HCT116 (cell line): ENCODE data around the gene PXN. TPM values are rescaled to one million over a fixed set of nuclear protein-coding genes. Genes with fewer than 3 reads are reported as not detected.
A peak's percentile ranks its signal among the peaks of the same experiment; 100 is the strongest.
"Not testable (repeated sequence)": the region's sequence is repeated elsewhere in the genome, so short reads cannot be mapped to it uniquely, and the experiment has no call there.

ENCODE experiments used
- ATAC-seq: fragments of 200-7000 bp; cut with Tn5 transposase; 2 replicates; pipeline ENCODE4 v1.9.1; 2020; ENCODE audit warnings: mild to moderate bottlenecking, moderate library complexity
- BruUV-seq: library from RNA; stranded (reverse); fragments of 400-500 nt; replicated peaks from 2 replicates; lab custom pipeline; 2021; lab: Mats Ljungman, UMichigan
- CTCF ChIA-PET: fragments of 300-600 bp; sonication (Branson Sonifier 250); formaldehyde crosslinking; loops from one replicate; lab custom pipeline; 2021; ENCODE audit warnings: antibody characterized with exemption; lab: Charles Lee
- POLR2A ChIA-PET: fragments of 300-600, 350-600 bp; sonication (Branson Sonifier 250); formaldehyde crosslinking; loops from one replicate; lab custom pipeline; 2021; ENCODE audit warnings: antibody characterized with exemption; lab: Charles Lee
- RAD21 ChIA-PET, 2 experiments: fragments of 300-600 bp; sonication (Branson Sonifier 250); formaldehyde crosslinking; loops; one replicate each; lab custom pipeline; 2023; ENCODE audit warnings: low total read pairs in 2 of 2; ENCODE audit not compliant: uncharacterized antibody in 2 of 2, unreplicated experiment in 2 of 2, low non-redundant PET in 1 of 2; lab: Charles Lee
- DNase-seq: peaks from one replicate; pipeline ENCODE4 v3.0.0-alpha.2; 2010; ENCODE audit warnings: low read depth, low spot score
- H2AFZ ChIP-seq: fragments of 200-600 bp; shearing (Covaris generic), sonication (generic); 2 replicates; pipeline ENCODE4 v1.6.1; 2017; ENCODE audit warnings: low read depth, mixed run types, mixed read lengths, antibody characterized with exemption, low read length; ENCODE audit not compliant: poor library complexity, severe bottlenecking
- H3K27ac ChIP-seq: 2 replicates; pipeline ENCODE4 v1.5.1; 2012; ENCODE audit warnings: low read depth, low read length
- H3K27me3 ChIP-seq: fragments of 200-600 bp; sonication (generic); 2 replicates; pipeline ENCODE4 v1.6.1; 2016; ENCODE audit warnings: mixed run types, low read length, mixed read lengths; ENCODE audit not compliant: insufficient read depth
- H3K36me3 ChIP-seq, 2 experiments: fragments of 200-500 bp in 1 of 2; fragments of 200-600 bp in 1 of 2; sonication (Bioruptor generic) in 1 of 2; sonication (generic) in 1 of 2; 2 replicates each; pipeline versions ENCODE4 v1.5.1 to v1.6.1; 2014 to 2016; ENCODE audit warnings: low read length in 2 of 2, inconsistent platforms in 1 of 2, mixed read lengths in 1 of 2, mixed run types in 1 of 2; ENCODE audit not compliant: insufficient read depth in 2 of 2, control insufficient read depth in 1 of 2
- H3K4me1 ChIP-seq, 2 experiments: fragments of 200-600 bp in 1 of 2; sonication (generic) in 1 of 2; 2 replicates each; pipeline versions ENCODE4 v1.5.1 to v1.6.1; 2012 to 2017; ENCODE audit warnings: low read length in 2 of 2, inconsistent platforms in 1 of 2, mild to moderate bottlenecking in 1 of 2, mixed read lengths in 1 of 2, mixed run types in 1 of 2, moderate library complexity in 1 of 2; ENCODE audit not compliant: insufficient read depth in 2 of 2, control insufficient read depth in 1 of 2
- H3K4me2 ChIP-seq: fragments of 200-600 bp; sonication (generic); 2 replicates; pipeline ENCODE4 v1.6.1; 2017; ENCODE audit warnings: mixed run types, low read length, mixed read lengths
- H3K4me3 ChIP-seq, 2 experiments: fragments of 200-600 bp in 1 of 2; sonication (generic) in 1 of 2; replicated peaks in 1 of 2; 2 replicates each; pipeline ENCODE4 v1.5.1; 2011 to 2016; ENCODE audit warnings: low read length in 2 of 2, control low read depth in 1 of 2, low read depth in 1 of 2, mild to moderate bottlenecking in 1 of 2, mixed read lengths in 1 of 2, mixed run types in 1 of 2
- H3K79me2 ChIP-seq: fragments of 200-600 bp; sonication (generic); 2 replicates; pipeline ENCODE4 v1.6.1; 2017; ENCODE audit warnings: mild to moderate bottlenecking, mixed run types, low read length, moderate library complexity, mixed read lengths; ENCODE audit not compliant: insufficient read depth
- H3K9ac ChIP-seq: fragments of 200-600 bp; sonication (generic); 2 replicates; pipeline ENCODE4 v1.6.1; 2016; ENCODE audit warnings: low read length, mixed read lengths
- H3K9me2 ChIP-seq: fragments of 200-600 bp; sonication (generic), shearing (Covaris generic); 2 replicates; pipeline ENCODE4 v1.6.1; 2017; ENCODE audit warnings: mixed run types, mild to moderate bottlenecking, moderate library complexity; ENCODE audit not compliant: insufficient read depth
- H3K9me3 ChIP-seq, 2 experiments: fragments of 200-500 bp in 1 of 2; fragments of 200-600 bp in 1 of 2; sonication (Bioruptor generic) in 1 of 2; sonication (generic) in 1 of 2; 2 replicates each; pipeline ENCODE4 v1.6.1; 2014 to 2017; ENCODE audit warnings: low read length in 2 of 2, mixed read lengths in 2 of 2, inconsistent platforms in 1 of 2, low read depth in 1 of 2, mild to moderate bottlenecking in 1 of 2, mixed run types in 1 of 2, moderate library complexity in 1 of 2; ENCODE audit not compliant: control insufficient read depth in 1 of 2, insufficient read depth in 1 of 2
- H4K20me1 ChIP-seq: fragments of 200-600 bp; sonication (generic), shearing (Covaris generic); 2 replicates; pipeline ENCODE4 v1.6.1; 2017; ENCODE audit warnings: mixed run types, mild to moderate bottlenecking, moderate library complexity; ENCODE audit not compliant: insufficient read depth
- EZH2 ChIP-seq: fragments of 200-600 bp; sonication (generic); IDR thresholded peaks from 2 replicates; pipeline ENCODE4 v1.6.1; 2017; ENCODE audit warnings: antibody characterized with exemption, mixed run types
- POLR2A ChIP-seq: IDR thresholded peaks from 2 replicates; pipeline ENCODE4 v1.7.0; 2011; ENCODE audit warnings: borderline replicate concordance; ENCODE audit not compliant: insufficient read depth, insufficient read length; ENCODE audit errors: extremely low read depth
- POLR2AphosphoS5 ChIP-seq: IDR thresholded peaks from 2 replicates; pipeline ENCODE4 v1.6.1; 2011; ENCODE audit warnings: mild to moderate bottlenecking, low read depth, low read length, moderate library complexity
- RAD21 ChIP-seq: IDR thresholded peaks from 2 replicates; pipeline ENCODE4 v1.6.1; 2012; ENCODE audit warnings: low read depth, mild to moderate bottlenecking
- SIN3A ChIP-seq: IDR thresholded peaks from 2 replicates; pipeline ENCODE4 v1.6.1; 2012; ENCODE audit warnings: low read depth
- SP1 ChIP-seq: IDR thresholded peaks from 2 replicates; pipeline ENCODE4 v1.6.1; 2012; ENCODE audit warnings: low read depth
- SRF ChIP-seq: IDR thresholded peaks from 2 replicates; pipeline ENCODE4 v1.6.1; 2012; ENCODE audit warnings: low read depth
- ZNF274 ChIP-seq: fragments of 200-500 bp; sonication (Bioruptor generic); IDR thresholded peaks from 2 replicates; pipeline ENCODE4 v1.6.1; 2014; ENCODE audit warnings: mild to moderate bottlenecking, low read depth, low read length, inconsistent platforms
- intact Hi-C: fragments of 100-400 bp; cut with micrococcal nuclease; formaldehyde crosslinking; loops from 2 replicates; pipeline ENCODE4 v1.10.0; 2022
- total RNA-seq: library from RNA; stranded (reverse); gene quantifications from one replicate; pipeline ENCODE4 v1.2.1, GENCODE V29; 2021; ENCODE audit not compliant: unreplicated experiment
- TF ChIP-seq, protein P1 (sequence below): IDR thresholded peaks from 2 replicates; pipeline ENCODE4 v1.6.1; 2012
- TF ChIP-seq, protein P2 (sequence below): IDR thresholded peaks from 2 replicates; pipeline ENCODE4 v1.6.1; 2012

Gene PXN
- total RNA-seq, 1 experiment from 2014 or later = 211 TPM

GRCh38 chr12:120199025-120199424 is 66.5 kb downstream of the PXN start:
- CTCF ChIA-PET = no interaction called here
- Histone ChIP-seq H3K4me2 (peak overlapping the region; percentile 90), H2AFZ (no peak overlapping the region), H4K20me1 (peaks cover 14% of the 10 kb centered on the region), H3K27me3 (no peaks in the 10 kb centered on the region), H3K9me2 (no peaks in the 10 kb centered on the region), H3K4me3 (peak overlapping the region; percentile 59 to 99), H3K27ac (peak overlapping the region; percentile 86), H3K79me2 (peaks cover 61% of the 10 kb centered on the region)
- DNase-seq = no peak
- intact Hi-C loops = no loop called here
- POLR2A ChIA-PET = interaction anchor here (2.5 to 10.6 kb wide), 4 partner anchors 32 to 93 kb away, joined by 22 to 223 read pairs (median 82); partner anchors contain the start of genes RAB35, RNU4-1 and RNU4-2
- no TSS peak for BruUV-seq
- no peak; the same call in 1 of the 2 replicates for TF ChIP-seq POLR2AphosphoS5
- TF ChIP-seq, all 23 proteins: peak for 0
- Histone ChIP-seq H3K36me3 (peaks cover 25 to 45% of the 10 kb centered on the region in 2 experiments), H3K9ac (peak overlapping the region; percentile 100), H3K9me3 (no peaks in the 10 kb centered on the region), H3K4me1 (peaks cover 21 to 59% of the 10 kb centered on the region in 2 experiments; a peak in 3 of 4 replicates)
- no peak for ATAC-seq
- RAD21 ChIA-PET = no interaction called here

GRCh38 chr12:120197542-120197887 is 68.0 kb downstream of the PXN start:
- Histone ChIP-seq H3K4me1 (peaks cover 23 to 63% of the 10 kb centered on the region in 2 experiments; a peak in 3 of 4 replicates), H3K4me2 (peak overlapping the region; percentile 90), H3K9me2 (no peaks in the 10 kb centered on the region), H2AFZ (no peak overlapping the region), H3K27me3 (no peaks in the 10 kb centered on the region), H3K9me3 (no peaks in the 10 kb centered on the region), H4K20me1 (peaks cover 14% of the 10 kb centered on the region), H3K27ac (peak overlapping the region; percentile 86), H3K4me3 (no peak overlapping the region), H3K36me3 (peaks cover 25 to 45% of the 10 kb centered on the region in 2 experiments), H3K79me2 (peaks cover 74% of the 10 kb centered on the region), H3K9ac (peak overlapping the region; percentile 86; the same call in 1 of the 2 replicates)
- ChIA-PET POLR2A (interaction anchor here (0.9 to 10.6 kb wide), 3 partner anchors 30 to 94 kb away, joined by 4 to 223 read pairs (median 6); partner anchors contain the start of genes RNU4-1 and RNU4-2), CTCF (no interaction called here), RAD21 (interaction anchor here in 1 of 2 experiments (0.8 kb wide), 1 partner anchor 40 kb away, joined by 3 read pairs; no protein-coding TSS in a partner anchor)
- no TSS peak for BruUV-seq
- DNase-seq (no peak), ATAC-seq (no peak)
- intact Hi-C loops = no loop called here
- TF ChIP-seq EZH2 = no peak
- no peak for TF ChIP-seq SP1
- no peak for TF ChIP-seq POLR2AphosphoS5
- TF ChIP-seq, protein P1, sequence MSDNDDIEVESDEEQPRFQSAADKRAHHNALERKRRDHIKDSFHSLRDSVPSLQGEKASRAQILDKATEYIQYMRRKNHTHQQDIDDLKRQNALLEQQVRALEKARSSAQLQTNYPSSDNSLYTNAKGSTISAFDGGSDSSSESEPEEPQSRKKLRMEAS = no peak
- no peak for TF ChIP-seq SRF
- TF ChIP-seq ZNF274 = no peak
- TF ChIP-seq, protein P2, sequence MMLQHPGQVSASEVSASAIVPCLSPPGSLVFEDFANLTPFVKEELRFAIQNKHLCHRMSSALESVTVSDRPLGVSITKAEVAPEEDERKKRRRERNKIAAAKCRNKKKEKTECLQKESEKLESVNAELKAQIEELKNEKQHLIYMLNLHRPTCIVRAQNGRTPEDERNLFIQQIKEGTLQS = no peak
- TF ChIP-seq POLR2A = no peak
- TF ChIP-seq SIN3A = no peak
- no peak for TF ChIP-seq RAD21

GRCh38 chr12:120196817-120197541 is 68.6 kb downstream of the PXN start:
- DNase-seq, intact Hi-C loops, H2AFZ ChIP-seq, H3K9me3 ChIP-seq, RAD21 ChIA-PET, ATAC-seq, H3K27me3 ChIP-seq, H3K9me2 ChIP-seq, H3K4me3 ChIP-seq: not testable (repeated sequence)
- Histone ChIP-seq H3K9ac (peak overlapping the region; percentile 86; the same call in 1 of the 2 replicates), H3K4me1 (peaks cover 23 to 57% of the 10 kb centered on the region in 2 experiments; a peak in 3 of 4 replicates), H4K20me1 (peaks cover 17% of the 10 kb centered on the region), H3K4me2 (peak overlapping the region; percentile 90), H3K36me3 (peaks cover 25 to 45% of the 10 kb centered on the region in 2 experiments), H3K27ac (peak overlapping the region; percentile 86), H3K79me2 (peaks cover 74% of the 10 kb centered on the region)
- TSS peak; percentile 1 for BruUV-seq
- ChIA-PET POLR2A (interaction anchor here (0.8 to 10.6 kb wide), 5 partner anchors 31 to 95 kb away, joined by 3 to 223 read pairs (median 5); partner anchors contain the start of genes RNU4-1 and RNU4-2), CTCF (interaction anchor here (0.5 to 1.8 kb wide), 2 partner anchors 34 to 68 kb away, joined by 4 to 6 read pairs; partner anchors contain the start of gene PXN)
